HEK293 (cell line): ENCODE data around the gene DNAI1.

Experiments
- SP2 ChIP-seq: fragments of 450-650 bp; formaldehyde crosslinking; IDR thresholded peaks from 2 replicates; pipeline ENCODE4 v1.5.1; 2016; ENCODE audit warnings: missing biosample characterization, missing genetic modification characterization
- ZBTB10 ChIP-seq: fragments of 450-650 bp; formaldehyde crosslinking; IDR thresholded peaks from 2 replicates; pipeline ENCODE4 v1.5.1; 2016; ENCODE audit warnings: missing biosample characterization, missing genetic modification characterization
- ZNF169 ChIP-seq: fragments of 450-650 bp; formaldehyde crosslinking; IDR thresholded peaks from 2 replicates; pipeline ENCODE4 v1.5.1; 2016; ENCODE audit warnings: missing biosample characterization, missing genetic modification characterization
- ZNF174 ChIP-seq: fragments of 450-650 bp; formaldehyde crosslinking; IDR thresholded peaks from 2 replicates; pipeline ENCODE4 v1.5.0; 2017; ENCODE audit warnings: missing biosample characterization, mild to moderate bottlenecking, missing genetic modification characterization
- ZNF26 ChIP-seq: fragments of 450-650 bp; formaldehyde crosslinking; IDR thresholded peaks from 2 replicates; pipeline ENCODE4 v1.5.1; 2016; ENCODE audit warnings: missing biosample characterization, missing genetic modification characterization
- ZNF350 ChIP-seq: fragments of 450-650 bp; formaldehyde crosslinking; IDR thresholded peaks from 2 replicates; pipeline ENCODE4 v1.5.0; 2017; ENCODE audit warnings: missing biosample characterization, mild to moderate bottlenecking, missing genetic modification characterization
- ZNF624 ChIP-seq: fragments of 450-650 bp; formaldehyde crosslinking; IDR thresholded peaks from 2 replicates; pipeline ENCODE4 v1.5.1; 2017; ENCODE audit warnings: missing biosample characterization, missing genetic modification characterization
- ZNF707 ChIP-seq: fragments of 450-650 bp; formaldehyde crosslinking; IDR thresholded peaks from 2 replicates; pipeline ENCODE4 v1.5.1; 2016; ENCODE audit warnings: missing biosample characterization, missing genetic modification characterization
- TF ChIP-seq, protein P1 (sequence below): fragments of 450-650 bp; formaldehyde crosslinking; IDR thresholded peaks from 2 replicates; pipeline ENCODE4 v1.5.1; 2016; ENCODE audit warnings: missing biosample characterization, missing genetic modification characterization

GRCh38 chr9:34524349-34524748, 65.7 kb downstream of the DNAI1 start:
- TF ChIP-seq, protein P1, sequence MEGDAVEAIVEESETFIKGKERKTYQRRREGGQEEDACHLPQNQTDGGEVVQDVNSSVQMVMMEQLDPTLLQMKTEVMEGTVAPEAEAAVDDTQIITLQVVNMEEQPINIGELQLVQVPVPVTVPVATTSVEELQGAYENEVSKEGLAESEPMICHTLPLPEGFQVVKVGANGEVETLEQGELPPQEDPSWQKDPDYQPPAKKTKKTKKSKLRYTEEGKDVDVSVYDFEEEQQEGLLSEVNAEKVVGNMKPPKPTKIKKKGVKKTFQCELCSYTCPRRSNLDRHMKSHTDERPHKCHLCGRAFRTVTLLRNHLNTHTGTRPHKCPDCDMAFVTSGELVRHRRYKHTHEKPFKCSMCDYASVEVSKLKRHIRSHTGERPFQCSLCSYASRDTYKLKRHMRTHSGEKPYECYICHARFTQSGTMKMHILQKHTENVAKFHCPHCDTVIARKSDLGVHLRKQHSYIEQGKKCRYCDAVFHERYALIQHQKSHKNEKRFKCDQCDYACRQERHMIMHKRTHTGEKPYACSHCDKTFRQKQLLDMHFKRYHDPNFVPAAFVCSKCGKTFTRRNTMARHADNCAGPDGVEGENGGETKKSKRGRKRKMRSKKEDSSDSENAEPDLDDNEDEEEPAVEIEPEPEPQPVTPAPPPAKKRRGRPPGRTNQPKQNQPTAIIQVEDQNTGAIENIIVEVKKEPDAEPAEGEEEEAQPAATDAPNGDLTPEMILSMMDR, result no peak
- TF ChIP-seq ZNF350, result no peak
- no peak for TF ChIP-seq ZNF174 (tag by site-specific recombination)
- no peak for TF ChIP-seq ZNF624
- no peak for TF ChIP-seq ZNF26
- TF ChIP-seq ZNF707 (tag by site-specific recombination), result no peak
- no peak for TF ChIP-seq SP2
- no peak for TF ChIP-seq ZNF169 (tag by site-specific recombination)
- TF ChIP-seq ZBTB10 (tag by site-specific recombination), result no peak
